GM12878 (cell line): ENCODE measurements around the gene RNF150. TPM values are rescaled to one million over a fixed set of nuclear protein-coding genes. Genes with fewer than 3 reads are reported as not detected.

ENCODE experiments used
- ATAC-seq: fragments of 200-7000 bp; cut with Tn5 transposase; 3 replicates; pipeline ENCODE4 v1.9.1; 2020; ENCODE audit warnings: mild to moderate bottlenecking, moderate library complexity
- BruUV-seq: library from RNA; stranded (reverse); fragments of 400-500 nt; replicated peaks from 2 replicates; lab custom pipeline; 2021; lab: Mats Ljungman, UMichigan
- CTCF ChIA-PET: fragments of 300-600 bp; sonication (Branson Sonifier 250); formaldehyde crosslinking; extraction: SDS; loops from one replicate; lab custom pipeline; 2021; ENCODE audit warnings: inconsistent platforms; lab: Yijun Ruan, JAX
- POLR2A ChIA-PET: fragments of 350-600 bp; formaldehyde crosslinking; extraction: SDS; loops from one replicate; lab custom pipeline; 2021; ENCODE audit warnings: inconsistent platforms; lab: Charles Lee
- RAD21 ChIA-PET: fragments of 300-600 bp; sonication (Branson Sonifier 250); formaldehyde crosslinking; loops from one replicate; lab custom pipeline; 2023; ENCODE audit warnings: antibody characterized with exemption; ENCODE audit not compliant: unreplicated experiment; lab: Charles Lee
- SMC1A ChIA-PET: fragments of 300-600 bp; sonication (Branson Sonifier 250); formaldehyde crosslinking; loops from one replicate; lab custom pipeline; 2023; ENCODE audit not compliant: unreplicated experiment, uncharacterized antibody; lab: Charles Lee
- DNase-seq: peaks from one replicate; pipeline ENCODE4 v3.0.0-alpha.2; 2011; ENCODE audit warnings: low read depth, low spot score
- FAIRE-seq: peaks from 3 replicates; lab custom pipeline; 2011; peaks lifted over from hg19 to GRCh38; lab: Jason Lieb, UNC
- H2AFZ ChIP-seq: 2 replicates; pipeline ENCODE4 v1.6.0; 2011; ENCODE audit warnings: low read depth, low read length, control low read depth; ENCODE audit not compliant: control insufficient read depth
- H3K27ac ChIP-seq: 2 replicates; pipeline ENCODE4 v1.5.1; 2011; ENCODE audit warnings: control low read depth; ENCODE audit not compliant: control insufficient read depth, insufficient read depth
- H3K27me3 ChIP-seq, 2 experiments: replicated peaks in 1 of 2; 2 replicates each; pipeline versions ENCODE4 v1.6.0 to v1.6.1; 2011; ENCODE audit warnings: low read length in 1 of 2; ENCODE audit not compliant: control insufficient read depth in 2 of 2, insufficient read depth in 2 of 2
- H3K36me3 ChIP-seq, 2 experiments: 2 replicates each; pipeline ENCODE4 v1.5.1; 2011; ENCODE audit warnings: low read length in 1 of 2; ENCODE audit not compliant: control insufficient read depth in 2 of 2, insufficient read depth in 2 of 2
- H3K4me1 ChIP-seq: 2 replicates; pipeline ENCODE4 v1.6.1; 2011; ENCODE audit warnings: mild to moderate bottlenecking, low read length, moderate library complexity, mixed read lengths; ENCODE audit not compliant: control insufficient read depth, insufficient read depth
- H3K4me2 ChIP-seq: 2 replicates; pipeline ENCODE4 v1.6.0; 2011; ENCODE audit warnings: control low read depth; ENCODE audit not compliant: control insufficient read depth, insufficient read depth
- H3K4me3 ChIP-seq: fragments of 200-600 bp; sonication (generic); 2 replicates; pipeline ENCODE4 v1.5.1; 2016
- H3K79me2 ChIP-seq: 2 replicates; pipeline ENCODE4 v1.6.0; 2011; ENCODE audit warnings: low read length; ENCODE audit not compliant: control insufficient read depth, insufficient read depth
- H3K9ac ChIP-seq: 2 replicates; pipeline ENCODE4 v1.8.0; 2011; ENCODE audit warnings: low read length, control low read depth, mixed read lengths; ENCODE audit not compliant: control insufficient read depth, insufficient read depth
- H3K9me3 ChIP-seq: replicated peaks from 3 replicates; pipeline ENCODE4 v1.5.1; 2011; ENCODE audit warnings: mild to moderate bottlenecking, low read length; ENCODE audit not compliant: control insufficient read depth, insufficient read depth
- H4K20me1 ChIP-seq: 2 replicates; pipeline ENCODE4 v1.6.0; 2011; ENCODE audit not compliant: control insufficient read depth, insufficient read depth
- ASH2L ChIP-seq: fragments of 300-600, 200-600 bp; sonication (generic); IDR thresholded peaks from 2 replicates; pipeline ENCODE4 v1.6.1; 2017; ENCODE audit warnings: low read depth, mild to moderate bottlenecking, borderline replicate concordance
- BCL11A ChIP-seq: IDR thresholded peaks from 2 replicates; pipeline ENCODE4 v1.6.1; 2011; ENCODE audit warnings: low read depth, low read length
- BRCA1 ChIP-seq: IDR thresholded peaks from 2 replicates; pipeline ENCODE4 v1.6.1; 2011; ENCODE audit warnings: low read depth, low read length, improper control_type of control experiment
- CUX1 ChIP-seq: IDR thresholded peaks from 2 replicates; pipeline ENCODE4 v1.6.1; 2012; ENCODE audit warnings: improper control_type of control experiment, low read depth, low read length; ENCODE audit not compliant: insufficient replicate concordance
- HDAC2 ChIP-seq: fragments of 200-600 bp; sonication (generic); IDR thresholded peaks from 2 replicates; pipeline ENCODE4 v1.6.1; 2017
- MLLT1 ChIP-seq: fragments of 450-650 bp; IDR thresholded peaks from 2 replicates; pipeline ENCODE4 v1.6.1; 2016; ENCODE audit warnings: mild to moderate bottlenecking
- PAX8 ChIP-seq: fragments of 450-650 bp; IDR thresholded peaks from 2 replicates; pipeline ENCODE4 v1.6.1; 2017; ENCODE audit warnings: mild to moderate bottlenecking, moderate library complexity
- WGBS: methylation state at CpG from one replicate; pipeline ENCODE4 v1.1.6; 2016; ENCODE audit warnings: low lambda C conversion rate; ENCODE audit not compliant: insufficient replicate concordance, insufficient coverage; ENCODE audit errors: missing lambda C conversion rate; 5-methylcytosine and 5-hydroxymethylcytosine counted together
- in situ Hi-C: fragments of 300-500 bp; cut with MboI; formaldehyde crosslinking; loops from 9 replicates; pipeline ENCODE4 v1.14.3; 2018; ENCODE audit warnings: mixed read lengths
- intact Hi-C: fragments of 100-400 bp; cut with micrococcal nuclease; formaldehyde crosslinking; loops from one replicate; pipeline ENCODE4 v1.14.2; 2022; ENCODE audit not compliant: unreplicated experiment
- polyA plus RNA-seq, 11 experiments: library from polyadenylated mRNA; depleted of rRNA in 4 of 11; unstranded in 6 of 11; stranded (reverse) in 5 of 11; fragments of >200 nt; fragmentation: Nextera tagmentation in 4 of 11; fragmentation: Illumina TruSeq in 1 of 11; extraction: Ambion mirVana in 4 of 11; extraction: Trizol in 1 of 11; gene quantifications; 1 replicate in 1 of 11; 2 replicates in 10 of 11; pipeline versions ENCODE4 v1.2.1 to v1.2.3, GENCODE V29; 2011 to 2016; ENCODE audit warnings: inconsistent platforms in 2 of 11, missing spikeins in 2 of 11, low read depth in 1 of 11
- total RNA-seq, 4 experiments: library from RNA; depleted of rRNA in 3 of 4; stranded (reverse); fragments of >200 nt in 3 of 4; fragmentation: Illumina TruSeq in 1 of 4; extraction: Trizol in 1 of 4; gene quantifications; 2 replicates each; pipeline versions ENCODE4 v1.2.1 to v1.2.3, GENCODE V29; 2013 to 2021
- TF ChIP-seq, protein P1 (sequence below): IDR thresholded peaks from 2 replicates; pipeline ENCODE4 v1.6.1; 2012; ENCODE audit warnings: low read depth, low read length, improper control_type of control experiment
- TF ChIP-seq, protein P2 (sequence below): IDR thresholded peaks from 2 replicates; pipeline ENCODE4 v1.6.1; 2011; ENCODE audit warnings: borderline replicate concordance, low read depth, mild to moderate bottlenecking, moderate library complexity, low read length; ENCODE audit not compliant: insufficient read depth, poor library complexity, severe bottlenecking

The RNF150 gene
- total and polyA plus RNA-seq, 10 of the 15 experiments (the other 5 are each of a cell fraction or from before 2014, with no cell fraction given), result 0.01 to 2.3 (median 0.04) TPM; not detected in 6

GRCh38 chr4:140901736-140902336 is 231.4 kb downstream of the RNF150 start:
- TF ChIP-seq HDAC2 (no peak), PAX8 (no peak), BRCA1 (no peak)
- TF ChIP-seq, protein P1, sequence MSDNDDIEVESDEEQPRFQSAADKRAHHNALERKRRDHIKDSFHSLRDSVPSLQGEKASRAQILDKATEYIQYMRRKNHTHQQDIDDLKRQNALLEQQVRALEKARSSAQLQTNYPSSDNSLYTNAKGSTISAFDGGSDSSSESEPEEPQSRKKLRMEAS, result no peak
- TF ChIP-seq, protein P2, sequence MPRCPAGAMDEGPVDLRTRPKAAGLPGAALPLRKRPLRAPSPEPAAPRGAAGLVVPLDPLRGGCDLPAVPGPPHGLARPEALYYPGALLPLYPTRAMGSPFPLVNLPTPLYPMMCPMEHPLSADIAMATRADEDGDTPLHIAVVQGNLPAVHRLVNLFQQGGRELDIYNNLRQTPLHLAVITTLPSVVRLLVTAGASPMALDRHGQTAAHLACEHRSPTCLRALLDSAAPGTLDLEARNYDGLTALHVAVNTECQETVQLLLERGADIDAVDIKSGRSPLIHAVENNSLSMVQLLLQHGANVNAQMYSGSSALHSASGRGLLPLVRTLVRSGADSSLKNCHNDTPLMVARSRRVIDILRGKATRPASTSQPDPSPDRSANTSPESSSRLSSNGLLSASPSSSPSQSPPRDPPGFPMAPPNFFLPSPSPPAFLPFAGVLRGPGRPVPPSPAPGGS, result no peak
- no peak overlapping the region for H3K27ac ChIP-seq
- intact Hi-C loops (no loop called here), in situ Hi-C loops (no loop called here)
- no peaks in the 10 kb centered on the region for H3K4me1 ChIP-seq
- H3K9ac ChIP-seq, result no peak overlapping the region
- ChIA-PET RAD21 (no interaction called here), POLR2A (no interaction called here), SMC1A (no interaction called here), CTCF (no interaction called here)
- no peaks in the 10 kb centered on the region for H4K20me1 ChIP-seq
- DNase-seq (no peak), FAIRE-seq (no peak), ATAC-seq (no peak)
- no peaks in the 10 kb centered on the region for H3K79me2 ChIP-seq
- H2AFZ ChIP-seq, result no peak overlapping the region
- 0% methylated on average over 1 of the region's 1 CpG for WGBS
- no peaks in the 10 kb centered on the region for H3K9me3 ChIP-seq
- H3K36me3 ChIP-seq, result no peaks in the 10 kb centered on the region
- no TSS peak for BruUV-seq
- H3K27me3 ChIP-seq, result no peaks in the 10 kb centered on the region
- H3K4me3 ChIP-seq, result no peak overlapping the region
- H3K4me2 ChIP-seq, result no peak overlapping the region

- Histone ChIP-seq H3K4me3 (no peak overlapping the region), H3K9me3 (no peaks in the 10 kb centered on the region), H3K9ac (no peak overlapping the region), H3K27ac (no peak overlapping the region), H4K20me1 (no peaks in the 10 kb centered on the region), H2AFZ (no peak overlapping the region), H3K36me3 (no peaks in the 10 kb centered on the region), H3K79me2 (no peaks in the 10 kb centered on the region), H3K4me1 (no peaks in the 10 kb centered on the region), H3K27me3 (no peaks in the 10 kb centered on the region), H3K4me2 (no peak overlapping the region)
- DNase-seq (no peak), FAIRE-seq (no peak), ATAC-seq (no peak)
- intact Hi-C loops, result no loop called here
- SMC1A ChIA-PET, result no interaction called here
- CTCF ChIA-PET, result interaction anchor here (0.7 kb wide), 1 partner anchor 464 kb away, joined by 5 read pairs; no protein-coding TSS in a partner anchor
- POLR2A ChIA-PET, result no interaction called here
- RAD21 ChIA-PET, result no interaction called here
- no TSS peak for BruUV-seq
- in situ Hi-C loops, result no loop called here
- TF ChIP-seq CUX1 (no peak), MLLT1 (no peak), ASH2L (no peak), BCL11A (no peak)
Measured at GRCh38 chr4:140893939-140894338, 239.3 kb downstream of the RNF150 start.
